Measurements from ENCODE around the gene PCDHB1. TPM values are rescaled to one million over a fixed set of nuclear protein-coding genes. Genes with fewer than 3 reads are reported as not detected.

Gene PCDHB1
- total RNA-seq, 2 experiments from 2014 or later = not detected

DNA sequence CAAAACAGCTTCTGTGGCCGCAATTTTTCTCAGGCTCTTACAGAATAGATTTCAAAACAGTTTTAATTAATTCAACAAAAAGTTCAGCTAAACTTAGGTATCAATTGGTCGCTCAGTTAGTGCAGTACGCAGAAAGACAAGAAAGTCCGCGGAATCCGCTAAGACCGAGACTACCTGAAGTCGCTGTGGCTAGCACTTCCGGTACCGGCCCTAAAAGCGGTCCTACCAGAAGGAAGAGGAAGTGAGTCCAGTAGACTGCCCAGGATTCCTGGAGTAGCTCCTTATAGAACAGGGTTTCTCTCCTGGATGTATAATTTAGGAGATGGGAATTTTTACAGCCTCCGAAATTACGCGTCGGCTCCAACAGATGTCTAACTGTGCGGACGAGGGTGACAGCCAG is 26.7 kb downstream of the PCDHB1 start:
- Mint-ChIP-seq H3K4me3 (no peak overlapping the region), H3K9me3 (peaks cover 10% of the 10 kb centered on the region), H3K27ac (no peak overlapping the region), H3K36me3 (ENCODE audit: low read depth) (no peaks in the 10 kb centered on the region), H3K27me3 (peaks cover 7% of the 10 kb centered on the region), H3K4me1 (ENCODE audit: low read depth) (no peaks in the 10 kb centered on the region)
- ATAC-seq (no peak), DNase-seq (no peak)
- intact Hi-C loops (cut with micrococcal nuclease) = no loop called here
- ChIA-PET POLR2A (no interaction called here), CTCF (no interaction called here)
- TF ChIP-seq, protein P1, sequence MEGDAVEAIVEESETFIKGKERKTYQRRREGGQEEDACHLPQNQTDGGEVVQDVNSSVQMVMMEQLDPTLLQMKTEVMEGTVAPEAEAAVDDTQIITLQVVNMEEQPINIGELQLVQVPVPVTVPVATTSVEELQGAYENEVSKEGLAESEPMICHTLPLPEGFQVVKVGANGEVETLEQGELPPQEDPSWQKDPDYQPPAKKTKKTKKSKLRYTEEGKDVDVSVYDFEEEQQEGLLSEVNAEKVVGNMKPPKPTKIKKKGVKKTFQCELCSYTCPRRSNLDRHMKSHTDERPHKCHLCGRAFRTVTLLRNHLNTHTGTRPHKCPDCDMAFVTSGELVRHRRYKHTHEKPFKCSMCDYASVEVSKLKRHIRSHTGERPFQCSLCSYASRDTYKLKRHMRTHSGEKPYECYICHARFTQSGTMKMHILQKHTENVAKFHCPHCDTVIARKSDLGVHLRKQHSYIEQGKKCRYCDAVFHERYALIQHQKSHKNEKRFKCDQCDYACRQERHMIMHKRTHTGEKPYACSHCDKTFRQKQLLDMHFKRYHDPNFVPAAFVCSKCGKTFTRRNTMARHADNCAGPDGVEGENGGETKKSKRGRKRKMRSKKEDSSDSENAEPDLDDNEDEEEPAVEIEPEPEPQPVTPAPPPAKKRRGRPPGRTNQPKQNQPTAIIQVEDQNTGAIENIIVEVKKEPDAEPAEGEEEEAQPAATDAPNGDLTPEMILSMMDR (IDR thresholded peaks at IDR 0.05) = no peak

DNA sequence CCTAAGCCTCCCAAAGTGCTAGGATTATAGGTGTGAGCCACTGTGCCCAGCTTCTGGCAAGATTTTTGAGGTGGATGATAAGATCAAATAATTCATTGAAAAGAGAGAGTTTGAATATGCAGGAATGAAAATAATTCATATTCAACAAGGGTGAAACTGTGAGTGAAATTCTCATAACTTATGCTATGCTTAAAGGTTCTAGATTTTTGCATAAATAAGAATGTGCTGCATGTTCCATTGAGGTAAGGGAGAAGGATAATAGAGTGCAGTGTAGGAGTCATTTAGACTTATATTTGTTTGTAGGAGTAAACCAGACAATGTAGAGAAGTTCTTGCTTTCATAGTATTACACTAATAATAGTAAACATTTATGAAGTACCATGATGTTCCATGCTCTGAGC is 31.1 kb downstream of the PCDHB1 start:
- ChIA-PET CTCF (no interaction called here), POLR2A (interaction anchor here (0.5 kb wide), 1 partner anchor 135 kb away, joined by 3 read pairs; no protein-coding TSS in a partner anchor)
- H3K9me3 Mint-ChIP-seq = peaks cover 12% of the 10 kb centered on the region
- H3K36me3 Mint-ChIP-seq (ENCODE audit: low read depth) = no peaks in the 10 kb centered on the region
- no peak overlapping the region for H3K4me3 Mint-ChIP-seq
- TF ChIP-seq, protein P1 (IDR thresholded peaks at IDR 0.05) = no peak
- DNase-seq (no peak), ATAC-seq (no peak)
- H3K27me3 Mint-ChIP-seq = peaks cover 12% of the 10 kb centered on the region
- peaks cover 6% of the 10 kb centered on the region for H3K4me1 Mint-ChIP-seq (ENCODE audit: low read depth)
- H3K27ac Mint-ChIP-seq = no peak overlapping the region
- intact Hi-C loops (cut with micrococcal nuclease) = no loop called here

DNA sequence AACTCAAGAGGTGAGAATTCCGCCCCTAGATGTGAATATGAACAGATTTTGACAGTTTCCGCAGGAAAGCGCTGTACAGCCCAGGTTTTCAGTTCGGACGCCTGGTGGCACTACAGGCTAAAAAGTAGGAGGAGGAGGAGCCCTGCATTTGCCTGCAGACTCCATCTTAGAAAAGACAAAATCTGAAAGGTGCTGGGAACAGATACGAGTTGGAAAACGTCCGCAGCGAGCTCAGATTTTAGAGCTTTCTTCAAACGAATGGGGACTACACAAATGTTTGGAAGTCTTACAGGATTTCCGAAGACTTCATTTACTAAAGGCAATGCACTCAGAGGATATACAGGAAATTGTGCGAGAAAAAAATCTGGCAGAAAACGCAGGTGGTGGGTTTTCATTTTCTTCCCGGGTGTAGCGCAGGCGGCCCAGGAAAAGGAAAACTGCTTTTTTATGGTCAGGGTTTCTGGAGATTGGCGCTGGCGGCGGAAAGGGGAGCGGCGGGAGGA is 33.4 kb downstream of the PCDHB1 start:
- POLR2A ChIA-PET = no interaction called here
- ATAC-seq = peak; percentile 66
- TF ChIP-seq, protein P1 (IDR thresholded peaks at IDR 0.05) = peak; percentile 55
- Mint-ChIP-seq H3K9me3 (peaks cover 8% of the 10 kb centered on the region), H3K27me3 (peaks cover 17% of the 10 kb centered on the region), H3K4me1 (ENCODE audit: low read depth) (peaks cover 6% of the 10 kb centered on the region), H3K36me3 (ENCODE audit: low read depth) (no peaks in the 10 kb centered on the region), H3K27ac (no peak overlapping the region), H3K4me3 (peak overlapping the region; percentile 76)
- CTCF ChIA-PET = interaction anchor here (0.9 to 1.6 kb wide), 5 partner anchors 10 to 312 kb away, joined by 3 to 6 read pairs (median 4); partner anchors contain the start of genes PCDHB2 and PCDHGB3
- intact Hi-C loops (cut with micrococcal nuclease) = no loop called here
- peak; percentile 52 for DNase-seq

DNA sequence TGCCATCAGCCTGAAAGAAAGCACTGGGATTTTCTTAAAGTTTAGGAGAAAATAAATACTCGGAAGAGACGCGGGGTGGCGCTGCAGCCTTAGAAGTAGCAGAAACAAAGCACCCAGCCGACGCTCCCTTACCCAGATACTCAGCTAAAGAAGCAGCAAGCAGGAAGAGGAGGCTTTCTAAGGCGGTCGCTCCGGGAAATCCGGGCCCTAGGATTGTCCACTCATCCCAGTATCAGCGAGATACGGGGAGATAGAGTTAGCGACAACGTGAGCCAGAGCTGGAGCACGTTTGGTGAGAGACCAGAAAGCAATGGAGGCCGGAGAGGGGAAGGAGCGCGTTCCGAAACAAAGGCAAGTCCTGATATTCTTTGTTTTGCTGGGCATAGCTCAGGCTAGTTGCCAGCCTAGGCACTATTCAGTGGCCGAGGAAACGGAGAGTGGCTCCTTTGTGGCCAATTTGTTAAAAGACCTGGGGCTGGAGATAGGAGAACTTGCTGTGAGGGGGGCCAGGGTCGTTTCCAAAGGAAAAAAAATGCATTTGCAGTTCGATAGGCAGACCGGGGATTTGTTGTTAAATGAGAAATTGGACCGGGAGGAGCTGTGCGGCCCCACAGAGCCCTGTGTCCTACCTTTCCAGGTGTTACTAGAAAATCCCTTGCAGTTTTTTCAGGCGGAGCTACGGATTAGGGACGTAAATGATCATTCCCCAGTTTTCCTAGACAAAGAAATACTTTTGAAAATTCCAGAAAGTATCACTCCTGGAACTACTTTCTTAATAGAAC is 43.5 kb downstream of the PCDHB1 start, which contains the start of gene PCDHB2:
Gene PCDHB2 (plus strand): TSS at position 135 of the 782 bp plus-strand sequence. CDS start 176 bp downstream, at position 311.
- intact Hi-C loops (cut with micrococcal nuclease) = no loop called here

More for the DNA sequence above, 43.5 kb downstream of the PCDHB1 start, which contains the start of gene PCDHB2:
- TF ChIP-seq, protein P1 (IDR thresholded peaks at IDR 0.05) = peak; percentile 41
- ChIA-PET CTCF (interaction anchor here (0.9 to 1.7 kb wide), 3 partner anchors 9 to 398 kb away, joined by 3 to 6 read pairs (median 5); no protein-coding TSS in a partner anchor), POLR2A (no interaction called here)
- peaks cover 26% of the 10 kb centered on the region for H3K27me3 Mint-ChIP-seq
- DNase-seq (peak; percentile 25), ATAC-seq (no peak)
- no peaks in the 10 kb centered on the region for H3K4me1 Mint-ChIP-seq (ENCODE audit: low read depth)
- no peak within 1 kb of the TSS for H3K4me3 Mint-ChIP-seq
- H3K27ac Mint-ChIP-seq = no peak within 1 kb of the TSS
- H3K36me3 Mint-ChIP-seq (ENCODE audit: low read depth) = peaks cover 6% of the 10 kb centered on the region
- H3K9me3 Mint-ChIP-seq = peaks cover 12% of the 10 kb centered on the region
